ENCODE measurements around the gene FLACC1.

GRCh38 chr2:201344663-201345366 lies 12.3 kb downstream of the FLACC1 start:
- no peak for TF ChIP-seq BACH2 (CRISPR knock-in tag; IDR thresholded peaks at IDR 0.05; ENCODE audit: borderline replicate concordance)
- no peak for TF ChIP-seq SNAI2 (CRISPR knock-in tag; IDR thresholded peaks at IDR 0.05)
- TF ChIP-seq OSR1 (CRISPR knock-in tag; IDR thresholded peaks at IDR 0.05), result no peak
- TF ChIP-seq GLIS3 (CRISPR knock-in tag; IDR thresholded peaks at IDR 0.05), result no peak
- no peak for TF ChIP-seq CSDC2 (CRISPR knock-in tag; IDR thresholded peaks at IDR 0.05)
- TF ChIP-seq ZNF70 (CRISPR knock-in tag; IDR thresholded peaks at IDR 0.05), result no peak
- no peak for TF ChIP-seq ESRRG (CRISPR knock-in tag; IDR thresholded peaks at IDR 0.05)
- TF ChIP-seq TOX (CRISPR knock-in tag; IDR thresholded peaks at IDR 0.05; ENCODE audit: borderline replicate concordance), result no peak
- TF ChIP-seq CSRNP3 (CRISPR knock-in tag; IDR thresholded peaks at IDR 0.05), result no peak
- no peak for TF ChIP-seq ZFP3 (CRISPR knock-in tag; IDR thresholded peaks at IDR 0.05)
- TF ChIP-seq POU6F1 (CRISPR knock-in tag; IDR thresholded peaks at IDR 0.05; ENCODE audit: borderline replicate concordance, low read depth), result no peak

Measured in SK-N-SH treated with all-trans-retinoic acid at 6 μM for 48 hours (cell line).